Measurements from ENCODE around the gene GLT1D1. TPM values are rescaled to one million over a fixed set of nuclear protein-coding genes. Genes with fewer than 3 reads are reported as not detected.

Gene GLT1D1
- total RNA-seq, 1 donor from 2014 or later: 6.5 TPM

GRCh38 chr12:128980623-128981022 lies 127.3 kb downstream of the GLT1D1 start:
- Mint-ChIP-seq H3K4me3 (ENCODE audit: low read depth) (no peak overlapping the region), H3K36me3 (ENCODE audit: insufficient read depth) (no peaks in the 10 kb centered on the region), H3K4me1 (ENCODE audit: low read depth) (peaks cover 1% of the 10 kb centered on the region), H3K9me3 (ENCODE audit: low read depth) (no peaks in the 10 kb centered on the region), H3K27me3 (peaks cover 5% of the 10 kb centered on the region), H3K27ac (no peak overlapping the region)
- no peak for DNase-seq (ENCODE audit: low spot score, unreplicated experiment)
- no peak for TF ChIP-seq CTCF (IDR thresholded peaks at IDR 0.05; ENCODE audit: unreplicated experiment)

GRCh38 chr12:128981971-128982533 lies 128.8 kb downstream of the GLT1D1 start:
- Mint-ChIP-seq H3K27me3 (no peaks in the 10 kb centered on the region), H3K4me1 (ENCODE audit: low read depth) (peaks cover 1% of the 10 kb centered on the region), H3K9me3 (ENCODE audit: low read depth) (no peaks in the 10 kb centered on the region), H3K36me3 (ENCODE audit: insufficient read depth) (no peaks in the 10 kb centered on the region), H3K27ac (no peak overlapping the region), H3K4me3 (ENCODE audit: low read depth) (no peak overlapping the region)
- DNase-seq (ENCODE audit: low spot score, unreplicated experiment): no peak
- no peak for TF ChIP-seq CTCF (IDR thresholded peaks at IDR 0.05; ENCODE audit: unreplicated experiment)

GRCh38 chr12:128982933-128983332 lies 129.7 kb downstream of the GLT1D1 start:
- H3K36me3 Mint-ChIP-seq (ENCODE audit: insufficient read depth): no peaks in the 10 kb centered on the region
- TF ChIP-seq CTCF (IDR thresholded peaks at IDR 0.05; ENCODE audit: unreplicated experiment): no peak
- H3K4me3 Mint-ChIP-seq (ENCODE audit: low read depth): no peak overlapping the region
- no peak for DNase-seq (ENCODE audit: low spot score, unreplicated experiment)
- no peaks in the 10 kb centered on the region for H3K4me1 Mint-ChIP-seq (ENCODE audit: low read depth)
- no peaks in the 10 kb centered on the region for H3K9me3 Mint-ChIP-seq (ENCODE audit: low read depth)
- peaks cover 6% of the 10 kb centered on the region for H3K27me3 Mint-ChIP-seq
- no peak overlapping the region for H3K27ac Mint-ChIP-seq

GRCh38 chr12:128983371-128983770 lies 130.1 kb downstream of the GLT1D1 start:
- Mint-ChIP-seq H3K27ac (no peak overlapping the region), H3K27me3 (peaks cover 6% of the 10 kb centered on the region), H3K9me3 (ENCODE audit: low read depth) (no peaks in the 10 kb centered on the region), H3K4me1 (ENCODE audit: low read depth) (no peaks in the 10 kb centered on the region), H3K4me3 (ENCODE audit: low read depth) (no peak overlapping the region), H3K36me3 (ENCODE audit: insufficient read depth) (no peaks in the 10 kb centered on the region)
- no peak for DNase-seq (ENCODE audit: low spot score, unreplicated experiment)
- TF ChIP-seq CTCF (IDR thresholded peaks at IDR 0.05; ENCODE audit: unreplicated experiment): no peak

GRCh38 chr12:128986957-128987356 lies 133.7 kb downstream of the GLT1D1 start:
- Mint-ChIP-seq H3K4me3 (ENCODE audit: low read depth) (no peak overlapping the region), H3K4me1 (ENCODE audit: low read depth) (no peaks in the 10 kb centered on the region), H3K36me3 (ENCODE audit: insufficient read depth) (no peaks in the 10 kb centered on the region), H3K27ac (no peak overlapping the region), H3K9me3 (ENCODE audit: low read depth) (peaks cover 4% of the 10 kb centered on the region), H3K27me3 (peaks cover 10% of the 10 kb centered on the region)
- no peak for DNase-seq (ENCODE audit: low spot score, unreplicated experiment)
- TF ChIP-seq CTCF (IDR thresholded peaks at IDR 0.05; ENCODE audit: unreplicated experiment): no peak

Measured in progenitor cell of endocrine pancreas (in vitro differentiated cells).